Activated gamma-delta T cell treated with Interleukin-2 at 50 U/mL for 16 hours (primary cell): ENCODE data around the gene PHEX.

Experiments
- DNase-seq: peaks from one replicate; pipeline ENCODE4 v3.0.0-alpha.2; 2020

The PHEX gene

DNA sequence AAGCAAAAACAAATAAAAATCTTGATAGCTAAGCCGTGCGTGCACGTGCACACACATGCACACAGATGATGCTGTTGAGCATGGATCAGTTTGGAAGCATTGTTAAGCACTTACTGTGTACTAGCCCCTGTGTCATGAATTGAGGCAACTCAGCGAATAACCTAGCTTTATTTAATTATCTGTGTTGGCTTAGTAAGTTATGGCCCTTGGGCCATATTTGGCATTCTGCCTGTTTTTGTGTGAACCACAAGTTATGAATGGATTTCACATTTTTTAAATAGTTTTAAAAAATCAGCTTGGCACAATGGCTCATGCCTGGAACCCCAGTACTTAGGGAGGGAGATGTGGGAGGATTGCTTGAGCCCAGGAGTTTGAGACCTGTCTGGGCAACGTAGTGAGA lies 126.9 kb downstream of the PHEX start:
- DNase-seq, result no peak

DNA sequence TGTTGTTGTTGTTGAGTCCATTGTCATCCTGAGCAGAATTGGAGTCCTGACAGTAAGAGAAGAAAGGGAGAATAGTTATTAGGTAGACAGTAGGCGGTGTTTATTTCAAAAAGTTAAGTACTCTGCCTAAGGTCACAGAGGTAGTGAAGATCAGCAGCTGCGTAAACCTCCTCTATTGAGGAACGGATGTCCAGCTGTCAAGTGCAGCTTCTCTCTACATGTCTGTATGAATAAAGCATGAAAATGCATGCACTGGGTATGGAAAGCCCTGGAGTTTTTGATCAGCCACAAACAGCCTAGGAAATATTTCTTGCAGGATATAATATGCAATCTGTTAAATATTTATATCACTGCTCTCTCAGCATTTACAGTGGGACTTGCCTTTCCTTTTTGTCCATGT lies 131.2 kb downstream of the PHEX start:
- no peak for DNase-seq

DNA sequence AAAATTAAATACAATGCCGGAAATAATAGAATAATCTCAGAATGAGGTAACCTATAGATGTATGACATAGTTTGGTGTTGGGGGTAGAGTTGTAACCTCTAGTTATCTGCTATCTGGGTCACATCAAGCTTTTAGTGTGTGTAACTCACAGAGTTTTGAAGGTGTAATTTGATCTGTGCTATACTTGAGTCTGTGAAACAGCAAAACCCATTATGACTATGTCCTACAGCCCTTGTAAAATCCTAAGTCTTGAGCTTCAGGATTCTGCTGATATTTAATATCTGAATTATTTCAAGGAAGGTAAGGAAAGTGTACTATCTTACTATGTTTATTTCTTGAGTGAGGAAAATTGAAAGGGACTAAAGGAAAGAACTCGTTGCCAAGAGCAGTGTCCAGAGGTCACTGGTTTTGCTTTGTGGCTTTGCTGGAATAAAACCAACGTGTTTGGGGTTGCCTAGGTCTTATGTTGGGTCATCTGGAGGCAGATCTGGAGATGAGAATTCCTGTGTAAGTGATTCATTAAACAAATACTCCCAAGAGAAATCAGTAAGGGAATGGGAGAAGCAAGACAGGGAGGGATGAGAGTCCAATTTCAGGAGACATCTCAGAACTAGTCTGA lies 132.8 kb downstream of the PHEX start:
- DNase-seq, result no peak

DNA sequence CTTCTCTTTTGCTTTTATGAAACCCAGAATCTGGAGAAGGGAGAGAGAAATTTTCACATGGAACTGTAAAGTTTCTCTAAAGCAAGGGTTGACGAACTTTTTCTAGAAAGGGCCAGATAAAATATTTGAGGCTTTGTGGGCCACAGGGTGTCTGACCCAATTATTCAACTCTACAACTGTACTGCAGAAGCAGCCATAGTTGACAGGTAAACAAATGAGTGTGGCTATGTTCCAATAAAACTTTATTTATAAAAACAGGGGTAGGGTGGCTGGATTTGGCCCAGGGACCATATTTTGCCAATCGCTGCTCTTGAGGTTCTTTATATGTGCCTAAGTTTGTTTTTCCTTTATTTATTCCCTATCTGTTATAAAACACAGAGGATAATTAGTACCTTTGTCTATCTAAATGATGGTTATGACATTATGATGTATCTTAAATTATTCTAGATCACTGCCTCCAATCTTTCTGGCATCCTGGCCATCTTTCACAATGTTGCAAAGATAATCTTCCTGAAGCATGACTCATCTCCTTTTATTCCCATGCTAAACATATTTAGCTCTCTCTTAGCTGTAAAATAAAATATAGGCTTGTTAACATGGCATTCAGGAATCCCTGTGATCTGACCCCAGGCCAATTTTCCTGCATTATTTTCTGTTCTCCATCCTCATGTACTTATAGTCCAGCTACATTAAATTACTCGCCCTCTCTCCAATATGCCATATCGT lies 133.8 kb downstream of the PHEX start:
- no peak for DNase-seq

DNA sequence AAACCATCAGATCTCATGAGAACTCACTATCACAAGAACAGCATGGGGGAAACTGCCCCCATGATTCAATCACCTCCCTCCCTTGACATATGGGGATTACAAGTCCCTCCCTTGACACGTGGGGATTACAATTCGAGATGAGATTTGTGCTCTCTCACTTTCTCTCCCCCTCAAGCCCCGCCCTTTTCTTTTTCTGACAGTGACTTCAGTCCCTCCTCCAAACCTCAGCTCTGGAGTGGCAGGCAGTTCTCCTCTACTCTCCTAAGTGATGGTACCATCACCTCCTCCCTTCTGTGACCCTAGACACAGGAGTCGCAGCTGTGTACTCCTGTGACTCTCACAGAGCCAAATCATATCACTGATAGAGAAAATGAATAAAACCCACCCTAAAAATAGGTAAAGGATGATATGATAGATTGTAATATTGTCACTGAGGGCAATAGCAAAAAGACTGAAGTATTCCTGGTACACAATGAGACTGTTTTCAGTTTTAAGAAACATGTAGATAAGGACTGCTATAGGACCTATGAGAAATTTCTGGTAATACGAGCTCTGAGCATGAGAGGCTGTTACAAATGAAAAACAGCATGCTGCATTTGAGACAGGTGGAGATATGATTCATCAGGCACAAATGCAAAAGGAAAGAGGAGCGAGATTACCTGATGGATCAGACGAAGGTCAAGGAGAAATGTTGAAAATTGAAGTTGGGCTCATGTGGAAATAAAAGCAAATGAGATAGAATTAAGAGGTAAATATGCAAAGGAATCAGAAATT lies 139.3 kb downstream of the PHEX start:
- DNase-seq, result no peak

DNA sequence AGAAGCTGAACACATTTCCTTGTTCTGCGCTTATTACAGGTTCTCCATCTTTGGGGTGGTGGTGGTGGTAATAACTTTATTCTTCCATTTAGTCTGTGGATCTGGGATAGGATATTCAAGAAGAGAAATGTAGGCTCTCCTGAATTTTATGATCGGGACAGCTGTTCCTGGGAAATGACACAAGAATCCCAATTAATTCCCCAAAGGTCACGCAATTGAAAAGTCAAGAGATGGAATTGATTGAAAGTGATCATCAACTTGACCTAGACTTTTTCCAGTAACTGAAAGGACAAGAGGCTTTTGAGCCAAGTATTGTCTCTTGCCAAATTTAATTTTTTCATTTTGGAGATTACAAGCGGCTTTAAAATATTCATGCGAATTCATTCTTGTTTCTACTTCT lies 141.8 kb downstream of the PHEX start:
- no peak for DNase-seq

DNA sequence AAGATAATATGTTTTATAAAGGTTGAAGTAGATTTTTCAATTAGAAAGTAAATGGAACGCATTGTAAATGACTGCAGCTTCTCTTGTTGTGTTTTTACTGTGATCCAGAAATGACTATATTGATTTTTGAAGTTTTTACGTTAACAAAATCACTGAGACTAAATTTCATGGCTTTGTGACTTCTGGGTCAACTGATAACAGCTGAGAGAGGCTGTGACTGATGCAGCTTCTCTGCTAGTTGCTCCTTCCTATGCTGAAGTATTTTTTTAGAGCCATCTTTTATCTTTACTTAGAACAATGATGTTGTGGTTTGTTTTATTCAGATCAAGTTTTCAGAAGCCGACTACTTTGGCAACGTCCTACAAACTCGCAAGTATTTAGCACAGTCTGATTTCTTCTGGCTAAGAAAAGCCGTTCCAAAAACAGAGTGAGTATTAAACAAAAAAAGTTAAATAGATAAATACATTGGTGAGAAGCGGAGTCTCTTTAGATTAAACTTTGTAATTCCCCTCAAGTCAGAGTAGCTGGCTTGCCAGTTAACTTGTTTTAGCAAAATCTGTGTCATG lies 145.9 kb downstream of the PHEX start:
- DNase-seq, result no peak

DNA sequence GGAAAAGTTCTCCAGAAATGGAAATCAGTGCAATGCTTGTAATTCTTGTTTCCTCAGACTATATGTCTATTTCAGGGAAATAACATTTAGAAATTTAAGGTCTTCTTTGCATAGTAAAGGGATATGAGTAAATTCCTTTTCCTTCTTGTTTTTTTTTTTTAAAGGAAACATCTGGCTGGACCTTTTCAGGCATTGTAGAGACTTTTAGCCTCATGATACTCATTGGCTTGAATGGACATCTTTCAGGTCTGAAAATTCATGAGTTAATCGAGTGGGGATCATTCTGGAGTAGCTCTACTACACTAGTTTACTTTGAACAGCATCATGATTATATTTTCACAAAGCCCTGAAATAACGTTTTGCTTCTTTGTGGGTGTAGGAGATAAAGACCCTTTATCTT lies 152.0 kb downstream of the PHEX start:
- DNase-seq, result no peak

DNA sequence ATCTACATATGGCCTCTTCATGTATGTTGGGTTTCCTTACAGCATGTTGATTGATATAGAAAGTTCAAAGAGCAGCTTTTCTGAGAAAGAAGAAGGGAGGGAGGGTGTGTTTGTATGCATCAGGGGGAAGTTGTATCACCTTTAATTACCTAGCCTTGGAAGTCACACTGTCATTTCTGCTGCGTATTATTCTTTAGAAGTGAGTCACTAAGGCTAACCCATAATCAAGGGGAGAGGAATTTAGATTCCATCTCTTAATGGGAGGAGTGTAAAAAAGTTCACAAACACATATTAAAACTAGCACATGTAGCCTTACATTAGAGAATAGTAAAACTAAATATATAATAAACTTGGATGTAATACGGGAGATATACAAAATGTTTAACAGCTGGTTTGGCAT lies 154.0 kb downstream of the PHEX start:
- no peak for DNase-seq

DNA sequence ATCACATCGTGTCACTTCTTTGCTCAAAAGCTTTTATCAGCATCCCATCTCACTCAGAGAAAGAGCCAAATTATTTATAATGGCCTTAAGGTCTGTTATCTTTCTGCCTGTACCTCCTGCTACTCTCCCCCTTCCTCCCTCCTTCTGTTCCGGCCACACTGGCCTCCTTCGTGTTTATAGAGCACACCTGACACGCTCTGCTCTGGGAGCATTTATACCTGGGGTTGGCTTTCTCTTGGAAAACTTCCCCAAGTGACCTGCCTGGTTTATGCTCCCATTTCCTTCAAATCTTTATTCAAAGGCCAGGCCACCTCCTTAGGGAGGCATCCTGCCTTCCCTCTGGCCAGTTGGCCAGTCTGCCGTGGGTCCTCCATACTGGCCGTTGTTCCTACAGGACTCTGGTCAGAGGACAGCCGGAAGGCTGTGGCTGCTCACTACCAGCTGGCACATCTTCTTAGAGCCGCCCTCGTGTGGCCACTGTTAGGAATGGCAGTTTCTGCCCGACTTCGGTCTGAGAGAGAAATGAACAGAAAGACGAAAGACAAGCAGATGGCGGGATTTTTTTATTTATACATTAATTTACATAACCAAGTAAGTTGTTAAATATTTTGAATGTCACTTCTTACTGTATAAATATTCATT lies 160.4 kb downstream of the PHEX start:
- peak; percentile 32 for DNase-seq

DNA sequence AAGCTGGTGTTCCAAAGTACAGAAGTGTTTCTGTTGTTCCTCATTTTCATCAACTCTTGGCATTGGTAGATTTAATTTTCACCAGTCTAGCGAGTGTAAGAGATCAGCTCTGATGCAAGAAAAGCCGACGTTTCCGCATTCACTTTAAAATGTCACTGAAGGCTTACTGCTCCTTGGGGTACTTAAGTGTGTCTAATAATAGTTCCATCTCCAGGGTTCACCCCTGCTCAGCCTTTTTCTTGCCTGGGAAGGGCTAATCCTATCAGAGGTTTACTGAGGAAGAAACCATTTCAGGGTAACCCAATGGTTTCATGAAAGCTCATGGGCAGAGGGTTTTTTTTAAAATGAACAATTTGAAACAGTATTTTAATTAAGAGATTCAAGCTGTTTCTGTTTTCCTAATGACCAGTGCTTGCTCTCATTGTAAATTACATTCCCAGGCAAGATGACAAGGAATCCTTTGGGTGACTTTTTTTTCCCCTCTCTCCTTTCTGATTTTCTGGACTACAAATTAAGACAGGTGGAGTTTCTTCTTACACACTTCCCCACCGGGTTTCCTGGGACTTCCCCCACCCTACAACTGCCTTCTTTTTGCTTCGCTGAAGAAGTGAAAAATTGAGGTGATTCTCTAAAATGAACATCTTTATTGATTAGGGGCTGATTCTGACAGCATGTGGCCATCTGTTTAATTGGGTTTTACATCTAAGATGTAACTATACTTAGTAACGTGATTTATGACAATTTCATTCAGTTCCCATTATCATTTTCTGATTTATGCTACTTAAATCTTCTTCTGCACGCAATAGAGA lies 161.9 kb downstream of the PHEX start:
- DNase-seq, result no peak

DNA sequence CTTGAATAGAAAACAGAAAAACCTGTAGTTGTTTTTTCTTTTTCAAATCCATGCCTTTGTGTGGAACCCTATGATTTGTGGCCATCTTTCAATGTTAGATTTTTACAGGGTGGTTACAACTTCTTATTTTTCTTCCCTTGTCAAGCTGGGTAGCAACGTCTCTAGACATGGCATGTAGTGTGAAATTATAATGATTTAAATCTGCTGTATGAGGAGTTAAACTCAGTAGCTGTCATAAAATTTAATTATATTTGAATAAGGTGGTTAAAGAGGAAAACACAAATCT lies 162.5 kb downstream of the PHEX start:
- DNase-seq, result no peak

DNA sequence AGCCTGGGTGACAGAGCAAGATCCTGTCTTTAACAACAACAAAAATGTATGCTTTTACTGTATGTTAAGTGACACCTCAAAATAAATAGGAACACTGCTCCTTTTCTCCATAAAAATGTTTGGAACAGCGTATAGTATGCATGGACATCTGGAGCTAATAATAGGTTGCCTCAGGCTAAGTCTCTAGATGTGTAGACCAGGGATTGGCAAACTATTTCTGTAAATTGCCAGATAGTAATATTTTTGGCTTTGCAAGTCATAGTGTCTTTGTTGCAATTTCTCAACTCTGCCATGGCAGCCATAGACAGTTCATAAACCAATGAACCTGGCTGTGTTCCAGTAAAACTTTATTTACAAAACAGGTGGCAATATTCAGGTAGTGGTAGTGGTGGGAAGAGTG lies 164.0 kb downstream of the PHEX start:
- no peak for DNase-seq

DNA sequence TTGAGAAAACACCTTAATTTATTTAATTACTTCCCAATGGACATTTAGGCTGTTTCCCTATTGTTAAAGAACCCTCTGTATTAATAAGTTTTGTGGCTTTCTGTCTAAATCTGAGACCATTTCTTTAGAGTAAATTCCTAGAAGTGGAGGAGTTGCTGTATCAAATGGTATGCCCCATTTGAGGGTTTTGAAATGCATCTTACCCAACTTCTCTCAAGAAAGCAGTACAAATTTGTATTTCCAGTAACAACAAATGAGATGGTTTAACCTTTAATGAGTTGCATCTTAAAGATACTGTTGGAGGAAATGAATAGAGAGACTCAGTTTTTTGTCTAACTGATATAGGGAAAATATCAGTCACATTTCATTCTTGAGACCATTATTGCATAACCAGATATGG lies 170.1 kb downstream of the PHEX start:
- no peak for DNase-seq

DNA sequence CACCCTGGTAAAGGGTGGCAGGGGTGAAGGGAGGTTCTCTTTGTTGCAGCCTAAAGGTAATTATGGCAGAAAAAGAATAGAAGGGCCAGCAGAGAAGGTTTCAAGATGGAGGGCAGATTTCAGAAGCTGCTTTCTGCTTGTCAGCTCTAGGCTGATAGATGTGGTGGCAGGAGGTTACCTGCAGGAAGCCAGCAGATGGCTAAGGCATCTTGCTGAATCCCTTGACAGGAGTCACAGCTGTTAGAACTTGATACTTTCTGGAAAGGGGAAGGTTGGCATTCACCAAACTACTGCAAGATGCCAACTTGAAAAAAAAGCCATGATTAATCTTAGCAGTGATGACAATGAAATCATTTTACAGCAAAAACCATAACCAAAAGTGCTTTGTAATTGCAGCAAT lies 171.1 kb downstream of the PHEX start:
- DNase-seq, result no peak

DNA sequence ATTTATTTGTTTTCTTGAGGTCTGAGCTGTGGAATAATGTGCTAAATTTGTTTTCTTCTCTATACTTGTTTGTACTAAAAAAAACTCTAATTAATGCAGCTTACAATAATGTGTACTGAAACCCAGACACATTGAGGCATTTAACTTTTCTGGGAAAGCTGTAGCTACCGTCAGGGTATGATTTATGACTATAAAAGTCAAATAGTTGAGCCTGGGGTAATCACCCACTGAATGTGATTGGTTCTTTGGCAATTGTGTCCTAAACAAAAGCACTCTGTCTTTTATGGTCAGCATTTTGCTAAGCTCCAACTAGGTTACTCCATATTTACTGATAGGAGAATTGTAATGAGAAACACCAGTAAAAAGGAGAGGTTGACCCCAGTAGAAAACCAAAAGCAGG lies 174.7 kb downstream of the PHEX start:
- no peak for DNase-seq

DNA sequence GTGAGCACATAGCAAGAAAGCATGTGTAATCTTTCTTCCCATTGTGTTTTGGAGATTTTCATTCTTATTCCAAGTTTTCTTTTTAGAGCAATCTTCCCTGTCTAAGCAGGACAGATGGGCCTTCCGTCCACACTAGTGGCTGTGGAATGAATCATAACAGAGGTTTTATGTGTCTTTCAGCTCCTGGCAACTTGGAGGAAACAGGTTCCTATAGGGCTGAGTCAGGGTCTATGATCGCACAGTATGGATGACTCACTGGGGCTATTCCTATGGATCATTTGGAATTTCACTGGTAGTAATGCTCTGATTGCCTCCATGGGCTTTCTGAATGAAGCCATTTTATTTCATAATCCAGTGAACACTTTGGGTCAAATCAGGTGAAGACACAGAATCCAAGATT lies 188.8 kb downstream of the PHEX start:
- DNase-seq, result no peak

DNA sequence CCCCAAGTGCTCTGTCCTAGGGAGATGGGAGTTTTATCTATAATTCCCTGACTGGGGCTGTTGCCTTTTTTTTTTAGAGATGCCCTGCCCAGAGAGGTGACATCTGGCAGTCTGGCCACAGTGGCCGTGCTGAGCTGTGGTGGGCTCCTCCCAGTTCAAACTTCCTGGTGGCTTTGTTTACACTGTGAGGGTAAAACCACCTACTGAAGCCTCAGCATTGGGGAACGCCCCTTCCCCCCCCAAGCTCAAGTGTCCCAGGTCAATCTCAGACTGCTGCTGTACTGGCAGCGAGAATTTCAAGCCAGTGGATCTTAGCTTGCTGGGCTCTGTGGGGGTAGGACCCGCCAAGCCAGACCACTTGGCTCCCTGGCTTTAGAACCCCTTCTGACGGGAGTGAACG lies 202.3 kb downstream of the PHEX start:
- DNase-seq, result no peak

DNA sequence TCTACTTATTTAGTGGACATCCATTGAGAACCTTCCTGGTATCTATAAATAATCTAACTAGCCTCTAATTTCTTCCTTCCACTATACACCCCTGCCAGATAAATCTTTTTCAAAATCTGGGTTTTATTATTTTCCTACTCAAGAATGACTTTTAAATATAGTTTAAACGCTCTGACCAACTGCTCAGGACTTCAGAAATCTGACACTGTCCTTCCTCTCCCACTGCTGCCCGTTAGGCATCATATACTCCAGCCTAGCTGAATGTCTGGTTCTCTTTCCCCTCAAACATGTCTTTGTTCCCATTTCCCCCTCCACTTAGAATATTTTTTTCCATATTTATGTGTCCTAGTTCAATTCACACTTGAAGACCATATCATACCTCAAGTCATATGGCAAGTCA lies 205.4 kb downstream of the PHEX start:
- no peak for DNase-seq

DNA sequence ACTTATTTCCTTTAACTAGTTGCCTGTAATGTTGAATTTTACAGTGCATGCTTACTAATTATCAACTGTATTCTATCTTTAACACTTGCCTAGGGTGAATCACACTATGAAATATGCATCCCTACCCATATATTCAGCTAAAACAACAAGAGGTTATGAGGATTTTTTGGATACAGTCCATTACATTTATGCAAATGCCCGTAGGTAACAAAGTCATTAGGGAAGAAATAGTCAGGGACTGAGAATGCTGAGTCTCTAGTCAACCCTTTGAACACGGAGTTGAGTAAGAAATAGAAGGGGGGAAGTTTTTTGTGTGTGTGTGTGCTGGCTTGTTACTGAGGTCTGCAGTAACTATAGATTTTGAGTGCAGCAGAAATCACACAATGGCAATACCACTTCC lies 214.5 kb downstream of the PHEX start:
- no peak for DNase-seq

DNA sequence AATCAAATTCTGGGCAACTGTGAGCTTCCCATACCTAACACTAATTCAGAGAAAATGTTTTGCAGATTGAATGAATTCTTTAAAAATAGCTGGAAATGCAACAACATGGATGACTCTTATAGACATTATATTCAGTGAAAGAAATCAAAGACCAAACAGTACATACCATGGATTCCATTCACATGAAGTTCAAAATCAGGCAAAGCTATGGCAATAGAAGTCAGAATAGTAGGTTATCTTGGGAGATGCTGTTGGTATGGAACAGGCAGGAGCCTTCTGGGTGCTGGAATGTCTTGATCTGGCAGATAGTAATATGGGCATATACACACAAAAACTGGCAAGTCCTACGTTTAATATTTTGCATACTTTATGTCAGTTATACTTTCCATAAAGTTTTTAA lies 215.0 kb downstream of the PHEX start:
- no peak for DNase-seq

DNA sequence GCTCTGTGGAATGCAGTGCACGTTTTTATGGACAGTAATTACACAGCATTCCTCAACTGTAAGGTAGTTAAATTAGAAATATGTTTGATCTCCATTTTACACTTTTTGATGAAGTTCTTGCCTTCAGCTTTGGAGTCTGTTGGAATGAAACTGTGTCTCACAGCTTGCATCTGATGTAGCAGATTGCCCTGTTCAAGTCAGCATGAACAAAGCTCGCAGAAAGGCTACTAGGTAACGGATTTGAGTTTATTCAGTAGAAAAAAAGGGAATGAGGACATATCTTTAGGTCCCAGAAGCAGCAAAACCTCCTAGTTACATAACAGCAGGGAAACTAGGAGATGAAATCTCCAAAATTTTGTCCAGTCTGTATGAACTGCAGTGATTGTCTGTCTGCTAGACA lies 216.3 kb downstream of the PHEX start:
- DNase-seq, result no peak

DNA sequence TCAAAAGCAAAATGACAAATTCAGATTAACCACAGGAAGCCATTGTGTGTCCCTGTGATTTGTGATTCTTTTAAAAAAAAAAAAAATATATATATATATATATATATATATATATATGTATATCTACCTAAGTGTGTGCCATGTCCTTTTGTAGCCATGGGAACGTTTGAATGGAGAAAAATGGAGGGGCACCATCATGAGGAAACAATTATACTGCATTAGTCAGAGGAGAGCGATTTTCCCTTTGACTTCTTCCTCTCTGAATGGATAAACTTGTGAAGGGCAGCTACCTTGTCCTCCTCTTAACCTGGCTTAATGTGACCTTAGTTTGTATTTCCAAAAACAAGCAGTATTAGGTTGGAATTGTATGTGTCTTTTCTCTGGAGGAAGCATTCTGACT lies 217.2 kb downstream of the PHEX start:
- DNase-seq, result no peak
